ENCODE results near the gene FMO1.

DNA sequence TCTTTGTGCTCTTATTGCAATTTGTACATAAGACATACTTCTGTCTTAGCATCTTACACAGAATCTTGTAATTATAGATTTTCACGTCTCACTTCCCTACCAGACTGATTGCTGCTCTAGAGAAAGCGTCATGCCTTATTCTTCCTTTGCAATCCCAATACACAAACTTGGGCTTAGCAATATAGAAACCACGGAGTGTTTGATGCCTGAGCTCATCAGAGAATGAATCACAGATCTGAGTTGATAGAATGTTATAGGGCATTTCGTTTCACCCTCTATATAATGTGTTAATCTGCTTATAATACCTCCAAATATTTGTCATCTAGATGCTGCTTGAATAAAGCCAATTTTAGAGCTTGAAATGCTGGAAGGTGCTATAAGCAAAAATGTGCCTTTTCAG lies 6.6 kb downstream of the FMO1 start:
- TF ChIP-seq, protein P1, sequence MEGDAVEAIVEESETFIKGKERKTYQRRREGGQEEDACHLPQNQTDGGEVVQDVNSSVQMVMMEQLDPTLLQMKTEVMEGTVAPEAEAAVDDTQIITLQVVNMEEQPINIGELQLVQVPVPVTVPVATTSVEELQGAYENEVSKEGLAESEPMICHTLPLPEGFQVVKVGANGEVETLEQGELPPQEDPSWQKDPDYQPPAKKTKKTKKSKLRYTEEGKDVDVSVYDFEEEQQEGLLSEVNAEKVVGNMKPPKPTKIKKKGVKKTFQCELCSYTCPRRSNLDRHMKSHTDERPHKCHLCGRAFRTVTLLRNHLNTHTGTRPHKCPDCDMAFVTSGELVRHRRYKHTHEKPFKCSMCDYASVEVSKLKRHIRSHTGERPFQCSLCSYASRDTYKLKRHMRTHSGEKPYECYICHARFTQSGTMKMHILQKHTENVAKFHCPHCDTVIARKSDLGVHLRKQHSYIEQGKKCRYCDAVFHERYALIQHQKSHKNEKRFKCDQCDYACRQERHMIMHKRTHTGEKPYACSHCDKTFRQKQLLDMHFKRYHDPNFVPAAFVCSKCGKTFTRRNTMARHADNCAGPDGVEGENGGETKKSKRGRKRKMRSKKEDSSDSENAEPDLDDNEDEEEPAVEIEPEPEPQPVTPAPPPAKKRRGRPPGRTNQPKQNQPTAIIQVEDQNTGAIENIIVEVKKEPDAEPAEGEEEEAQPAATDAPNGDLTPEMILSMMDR (IDR thresholded peaks at IDR 0.05): no peak
- TF ChIP-seq SMC3 (IDR thresholded peaks at IDR 0.05) (no peak), RAD21 (conservative IDR thresholded peaks at IDR 0.05 in 1 of 2, IDR thresholded peaks at IDR 0.05 in 1 of 2) (no peak)

All from A549 (cell line).